GM18868 (cell line): ENCODE data around the gene CACNA1G.

Source experiments
- ATAC-seq: cut with Tn5 transposase; IDR thresholded peaks from one replicate; pipeline ENCODE4 v1.9.1; 2021; ENCODE audit warnings: mild to moderate bottlenecking, moderate library complexity; ENCODE audit not compliant: unreplicated experiment

CACNA1G gene

DNA sequence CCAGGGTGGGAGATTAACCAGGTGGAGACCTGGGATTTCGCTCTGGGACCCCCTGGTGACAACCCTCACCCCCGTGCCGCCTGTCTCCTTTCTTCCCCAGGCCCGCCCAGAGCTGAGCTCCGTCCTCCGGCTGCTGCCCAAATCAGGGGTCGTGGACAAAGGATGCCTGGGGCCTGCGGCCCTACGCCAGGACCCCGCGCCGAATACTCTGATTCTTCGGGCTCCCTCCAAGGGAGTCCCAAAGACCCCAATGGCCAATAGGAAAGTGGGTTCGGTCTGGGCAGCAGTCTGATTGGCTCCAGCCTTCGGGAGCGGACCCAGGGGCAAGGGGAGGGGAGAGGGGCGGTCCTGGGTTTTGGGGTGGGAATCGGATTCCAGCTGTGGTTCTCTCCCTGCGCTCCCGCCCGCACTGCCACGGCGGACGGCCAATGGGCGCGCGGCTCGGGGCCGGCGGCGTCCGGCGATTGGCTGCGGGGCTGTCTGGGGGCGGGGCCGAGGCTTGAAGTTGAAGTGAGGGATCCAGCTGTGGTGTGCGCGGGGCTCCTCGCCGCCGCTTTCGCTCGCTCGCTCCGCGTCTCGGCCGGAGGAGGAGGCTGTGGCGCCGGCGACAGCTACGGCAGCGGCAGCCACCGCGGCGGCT lies at the start of gene CACNA1G:
Gene CACNA1G (plus strand): TSS at position 531 of the 640 bp plus-strand sequence. CDS start 745 bp downstream, outside the sequence.
- peak; percentile 87 for ATAC-seq

- peak; percentile 89 for ATAC-seq
These were observed 49.5 kb upstream of the CACNA1G start for GRCh38 chr17:50511058-50511457.

DNA sequence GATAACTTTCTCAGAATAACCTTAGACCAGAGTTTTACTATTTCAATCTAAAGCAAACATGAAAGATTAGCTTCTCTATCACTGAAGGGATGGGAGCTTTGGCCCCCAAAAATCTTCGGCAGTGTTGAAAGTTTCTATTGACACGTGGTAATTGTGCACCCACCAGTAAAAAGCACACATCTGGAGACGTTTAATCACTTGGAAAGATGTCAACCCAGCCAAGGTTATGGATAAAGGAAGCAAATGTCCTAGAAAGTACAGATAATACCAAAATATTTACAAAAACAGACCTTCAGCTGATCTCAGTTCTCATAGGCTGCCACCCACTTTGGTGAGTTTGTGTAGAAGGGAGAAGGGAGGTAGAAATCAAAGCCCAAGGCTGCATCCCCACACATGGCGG lies 47.0 kb upstream of the CACNA1G start:
- no peak for ATAC-seq

GRCh38 chr17:50514388-50514787 lies 46.1 kb upstream of the CACNA1G start:
- ATAC-seq = no peak

GRCh38 chr17:50514936-50515702 lies 45.4 kb upstream of the CACNA1G start:
- ATAC-seq = no peak

- ATAC-seq = no peak
These were observed 43.5 kb upstream of the CACNA1G start for GRCh38 chr17:50517011-50517410.

- no peak for ATAC-seq
These were observed 42.8 kb upstream of the CACNA1G start for GRCh38 chr17:50517504-50518383.

DNA sequence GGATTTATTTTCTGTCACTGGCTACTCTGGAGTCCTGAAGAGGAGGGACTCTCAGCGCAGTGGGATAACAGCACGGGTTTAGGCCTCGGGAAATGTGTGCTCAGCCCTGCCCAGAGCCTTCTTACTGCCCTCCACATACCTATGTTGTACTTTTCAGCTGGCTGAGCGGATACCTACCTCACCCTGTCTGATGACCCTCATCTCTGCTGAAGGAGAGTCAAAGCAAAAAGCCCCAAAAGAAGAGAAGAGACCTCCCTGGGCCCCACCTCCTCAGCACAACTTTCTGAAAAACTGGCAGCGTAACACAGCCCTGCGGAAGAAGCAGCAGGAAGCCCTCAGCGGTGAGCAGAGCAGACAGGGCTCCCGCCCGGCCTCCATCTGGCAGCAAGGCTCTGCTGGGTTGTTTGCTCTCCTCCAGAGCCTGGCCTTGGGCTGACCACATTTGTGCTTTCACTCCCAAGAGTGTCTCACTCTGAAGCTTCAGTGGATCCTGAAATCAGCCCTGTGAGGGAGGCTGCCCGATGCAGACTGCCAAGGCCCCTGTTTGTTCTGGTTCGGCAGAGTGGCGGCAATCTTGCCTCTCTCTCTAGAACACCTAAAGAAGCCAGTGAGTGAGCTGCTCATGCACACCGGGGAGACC lies 42.0 kb upstream of the CACNA1G start:
- ATAC-seq = no peak

GRCh38 chr17:50519141-50519834 lies 41.2 kb upstream of the CACNA1G start:
- ATAC-seq = no peak

DNA sequence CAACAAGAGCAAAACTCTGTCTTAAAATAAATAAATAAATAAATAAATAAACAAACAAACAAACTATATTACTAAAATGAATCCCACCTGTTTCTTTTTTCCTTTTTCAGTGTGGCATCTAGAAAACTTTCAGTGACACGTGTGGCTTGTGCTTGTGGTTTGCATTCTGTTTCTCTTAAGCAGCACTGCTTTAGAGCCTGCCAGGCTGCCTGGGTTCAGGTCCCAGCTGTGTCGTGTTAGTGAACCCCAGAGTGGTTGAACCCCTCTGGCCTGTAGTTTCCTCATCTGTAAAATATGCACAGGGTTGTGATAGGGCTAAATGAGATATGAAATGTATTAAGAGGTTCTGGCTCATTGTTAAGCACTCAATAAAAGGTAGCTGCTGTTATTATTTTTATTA lies 40.0 kb upstream of the CACNA1G start:
- no peak for ATAC-seq

DNA sequence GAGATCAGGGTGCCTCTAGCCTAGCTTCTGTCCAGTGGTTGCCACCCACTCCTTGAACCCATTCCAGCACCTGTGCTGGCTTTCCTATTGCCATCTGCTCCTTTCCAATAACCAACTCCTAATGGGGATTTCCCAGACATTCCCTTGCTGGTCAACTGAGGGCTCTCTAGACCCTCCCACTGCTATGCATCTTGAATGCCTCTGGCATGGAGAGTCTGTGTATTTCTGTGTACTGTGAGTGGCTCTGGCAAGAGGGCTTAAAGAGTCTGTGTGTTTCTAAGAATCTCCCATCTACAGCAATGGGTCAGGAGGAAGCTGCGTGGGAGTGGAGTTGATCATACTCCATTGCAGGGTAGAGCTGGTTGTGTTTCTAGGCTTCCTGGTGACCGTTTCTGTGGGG lies 39.0 kb upstream of the CACNA1G start:
- no peak for ATAC-seq

GRCh38 chr17:50522766-50523165 lies 37.7 kb upstream of the CACNA1G start:
- no peak for ATAC-seq

- ATAC-seq = no peak
These were observed 37.3 kb upstream of the CACNA1G start for GRCh38 chr17:50523208-50523607.

- no peak for ATAC-seq
These were observed 35.7 kb upstream of the CACNA1G start for GRCh38 chr17:50524838-50525237.

- ATAC-seq = no peak
These were observed 33.3 kb upstream of the CACNA1G start for GRCh38 chr17:50527155-50527762.

DNA sequence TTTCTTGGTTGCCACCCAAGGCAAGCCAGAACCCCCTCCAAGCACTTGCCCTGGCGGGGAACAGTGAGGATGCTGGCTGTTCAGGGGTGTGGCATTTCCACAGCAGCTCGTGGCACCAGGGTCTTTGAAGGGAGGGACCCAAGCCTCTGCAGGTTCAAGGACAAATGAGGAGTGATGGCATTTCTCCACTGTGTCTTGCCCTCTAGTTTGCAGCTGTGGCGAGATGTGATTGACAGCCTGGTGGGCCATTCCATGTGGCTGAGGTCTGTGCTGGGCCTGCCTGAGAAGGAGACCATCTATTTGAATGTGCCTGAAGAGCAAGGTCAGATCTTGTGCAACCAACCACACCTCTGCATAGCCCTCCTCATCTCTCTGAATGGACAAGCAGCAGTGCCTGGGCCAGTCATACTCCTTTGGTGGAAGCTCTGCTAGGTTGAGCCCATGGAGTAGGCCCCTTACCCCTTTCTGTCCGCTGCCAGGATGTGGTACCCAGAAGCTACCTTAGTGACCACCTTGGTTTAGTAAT lies 32.5 kb upstream of the CACNA1G start:
- ATAC-seq = no peak

DNA sequence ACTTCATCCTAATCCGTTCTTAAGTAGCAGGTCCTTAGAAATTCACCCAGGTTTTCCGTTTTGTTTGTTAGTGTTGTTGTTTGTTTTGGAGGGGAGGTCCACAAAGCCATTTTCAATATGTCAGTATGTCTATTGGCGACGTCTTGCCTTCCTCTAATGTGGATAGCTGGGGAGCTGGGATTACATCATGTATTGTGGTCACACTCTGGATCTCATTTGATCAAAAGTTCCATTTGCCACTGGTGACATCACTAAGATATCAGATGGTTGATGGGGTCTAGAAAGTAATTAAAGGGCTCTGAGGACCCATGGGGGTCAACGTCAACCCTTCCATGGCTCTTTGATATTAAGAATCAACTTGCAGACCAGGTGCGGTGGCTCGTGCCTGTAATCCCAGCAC lies 30.7 kb upstream of the CACNA1G start:
- ATAC-seq = no peak

DNA sequence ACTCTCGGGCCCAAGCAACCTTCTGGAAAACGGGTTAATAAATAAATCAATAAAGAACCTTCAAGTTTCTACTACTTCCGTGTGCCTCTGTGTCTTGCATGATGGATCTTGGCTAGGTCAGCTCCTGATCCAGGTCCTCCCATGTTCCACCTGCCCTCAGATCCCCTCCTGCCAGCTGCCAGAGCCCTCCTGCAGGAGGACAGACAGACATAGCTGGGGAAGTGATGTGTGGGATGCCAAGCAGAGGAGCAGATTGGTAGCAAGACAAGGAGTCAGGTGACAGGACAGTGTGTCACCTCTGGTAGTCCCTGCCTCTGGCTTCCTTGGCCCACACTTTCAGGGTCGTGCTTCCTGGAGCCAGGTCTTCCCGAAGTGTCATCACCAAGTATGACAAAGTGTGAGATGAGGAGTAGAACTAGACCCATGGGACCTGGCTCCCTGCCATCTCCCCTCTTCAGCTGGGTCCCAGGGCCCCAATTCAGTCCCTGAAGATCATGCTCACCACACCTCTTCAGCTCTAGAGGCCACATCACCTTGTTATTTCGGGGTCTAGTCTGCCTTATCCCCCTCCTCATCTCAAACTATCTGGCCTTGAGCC lies 29.0 kb upstream of the CACNA1G start:
- no peak for ATAC-seq

GRCh38 chr17:50532452-50533024 lies 28.0 kb upstream of the CACNA1G start, which contains the start of gene EPN3:
TSS of gene EPN3 (plus strand) at chr17:50532735. CDS start at chr17:50536557, 3,822 bp downstream.
- no peak for ATAC-seq
